Left lung (tissue), 10 donors: ENCODE data around the gene SINHCAF. TPM values are rescaled to one million over a fixed set of nuclear protein-coding genes. Genes with fewer than 3 reads are reported as not detected.
"Not testable (repeated sequence)": the region's sequence is repeated elsewhere in the genome, so short reads cannot be mapped to it uniquely, and the experiment has no call there.

Experiments used
- ATAC-seq: fragments of 200-7000 bp; cut with Tn5 transposase; one replicate; pipeline ENCODE4 v1.9.1; 2020; ENCODE audit warnings: moderate library complexity
- DNase-seq, 4 donors: peaks; one replicate each; pipeline ENCODE4 v3.0.0-alpha.2; 2013 to 2020
- H3K27ac ChIP-seq, 2 donors: fragments of 200-600 bp; sonication (generic) in 1 of 2; one replicate each; pipeline versions ENCODE4 v1.5.0 to v1.8.0; 2020 to 2021
- H3K27me3 ChIP-seq, 2 donors: fragments of 200-600 bp; sonication (generic) in 1 of 2; one replicate each; pipeline versions ENCODE4 v1.5.0 to v1.8.0; 2020 to 2021
- H3K36me3 ChIP-seq, 2 donors: fragments of 200-600 bp; sonication (generic) in 1 of 2; one replicate each; pipeline versions ENCODE4 v1.5.0 to v1.8.0; 2020 to 2021
- H3K4me1 ChIP-seq, 2 donors: fragments of 200-600 bp; one replicate each; pipeline ENCODE4 v1.8.0; 2021
- H3K4me3 ChIP-seq, 2 donors: fragments of 200-600 bp; sonication (generic) in 1 of 2; one replicate each; pipeline versions ENCODE4 v1.5.0 to v1.8.0; 2020 to 2021; ENCODE audit warnings: mild to moderate bottlenecking in 1 of 2
- H3K9me3 ChIP-seq, 2 donors: fragments of 200-600 bp; sonication (generic) in 1 of 2; one replicate each; pipeline versions ENCODE4 v1.5.0 to v1.8.0; 2020 to 2021
- CTCF ChIP-seq, 2 donors: fragments of 200-600 bp; sonication (generic) in 1 of 2; IDR thresholded peaks; one replicate each; pipeline versions ENCODE4 v1.5.0 to v1.8.0; 2021; ENCODE audit warnings: antibody characterized with exemption in 2 of 2
- intact Hi-C, 2 donors: fragments of 100-400 bp; cut with DNase I; formaldehyde crosslinking; loops; one replicate each; pipeline versions ENCODE4 v1.11.2 to v1.14.2; 2022
- polyA plus RNA-seq, 6 donors: library from polyadenylated mRNA; unstranded; fragments of 120-200 nt; gene quantifications; one replicate each; pipeline ENCODE4 v1.2.1, GENCODE V29; 2013; ENCODE audit not compliant: insufficient read length in 6 of 6
- total RNA-seq, 2 donors: library from RNA; stranded (reverse); fragmentation: NEBNext Ultra II Directional; extraction: Animal tissue kit (Norgen Biotek cat#: 25700); gene quantifications; one replicate each; pipeline ENCODE4 v1.2.1, GENCODE V29; 2021
- donor health status: DM: no; HTN: yes; CAD: no.
- donor health status: DM: no; HTN: no; CAD: no.

The SINHCAF gene
- total and polyA plus RNA-seq, 8 donors: 37.9 to 138 (median 119) TPM

GRCh38 chr12:31277081-31277480 is 48.9 kb downstream of the SINHCAF start:
- TF ChIP-seq CTCF (IDR thresholded peaks at IDR 0.05): no peak
- peaks cover 0 to 27% of the 10 kb centered on the region in 2 donors for H3K36me3 ChIP-seq
- intact Hi-C loops: no loop called here
- ATAC-seq (no peak), DNase-seq (no peak)
- H3K4me1 ChIP-seq: no peaks in the 10 kb centered on the region
- H3K27me3 ChIP-seq: no peaks in the 10 kb centered on the region
- no peak overlapping the region for H3K27ac ChIP-seq
- H3K4me3 ChIP-seq: no peak overlapping the region
- no peaks in the 10 kb centered on the region for H3K9me3 ChIP-seq

GRCh38 chr12:31275491-31275890 is 50.5 kb downstream of the SINHCAF start:
- intact Hi-C loops: no loop called here
- no peak for TF ChIP-seq CTCF (IDR thresholded peaks at IDR 0.05)

GRCh38 chr12:31274520-31275300 is 51.2 kb downstream of the SINHCAF start:
- DNase-seq (no peak), ATAC-seq (no peak)
- Histone ChIP-seq H3K27me3 (no peaks in the 10 kb centered on the region), H3K27ac (no peak overlapping the region), H3K4me1 (no peaks in the 10 kb centered on the region), H3K4me3 (no peak overlapping the region), H3K9me3 (no peaks in the 10 kb centered on the region), H3K36me3 (peaks cover 0 to 19% of the 10 kb centered on the region in 2 donors)
- intact Hi-C loops: no loop called here
- TF ChIP-seq CTCF (IDR thresholded peaks at IDR 0.05): no peak

More at GRCh38 chr12:31275491-31275890, 50.5 kb downstream of the SINHCAF start:
- Histone ChIP-seq H3K9me3 (no peaks in the 10 kb centered on the region), H3K4me1 (no peaks in the 10 kb centered on the region), H3K4me3 (no peak overlapping the region), H3K27me3 (no peaks in the 10 kb centered on the region), H3K36me3 (peaks cover 0 to 19% of the 10 kb centered on the region in 2 donors), H3K27ac (no peak overlapping the region)
- no peak for DNase-seq
- no peak for ATAC-seq

GRCh38 chr12:31273794-31274193 is 52.2 kb downstream of the SINHCAF start:
- ATAC-seq, H3K27me3 ChIP-seq, DNase-seq, intact Hi-C loops, H3K27ac ChIP-seq, H3K4me3 ChIP-seq, H3K9me3 ChIP-seq, H3K4me1 ChIP-seq: not testable (repeated sequence)
- H3K36me3 ChIP-seq: peaks cover 0 to 13% of the 10 kb centered on the region in 2 donors

GRCh38 chr12:31272607-31273225 is 53.2 kb downstream of the SINHCAF start:
- no peak for TF ChIP-seq CTCF (IDR thresholded peaks at IDR 0.05)
- DNase-seq (no peak), ATAC-seq (no peak)
- Histone ChIP-seq H3K4me3 (no peak overlapping the region), H3K9me3 (no peaks in the 10 kb centered on the region), H3K27ac (no peak overlapping the region), H3K36me3 (peaks cover 0 to 5% of the 10 kb centered on the region in 2 donors), H3K4me1 (no peaks in the 10 kb centered on the region), H3K27me3 (no peaks in the 10 kb centered on the region)
- intact Hi-C loops: no loop called here
